Measurements from ENCODE around the gene PDXDC1.
"Not testable (repeated sequence)": the region's sequence is repeated elsewhere in the genome, so short reads cannot be mapped to it uniquely, and the experiment has no call there.

The PDXDC1 gene

DNA sequence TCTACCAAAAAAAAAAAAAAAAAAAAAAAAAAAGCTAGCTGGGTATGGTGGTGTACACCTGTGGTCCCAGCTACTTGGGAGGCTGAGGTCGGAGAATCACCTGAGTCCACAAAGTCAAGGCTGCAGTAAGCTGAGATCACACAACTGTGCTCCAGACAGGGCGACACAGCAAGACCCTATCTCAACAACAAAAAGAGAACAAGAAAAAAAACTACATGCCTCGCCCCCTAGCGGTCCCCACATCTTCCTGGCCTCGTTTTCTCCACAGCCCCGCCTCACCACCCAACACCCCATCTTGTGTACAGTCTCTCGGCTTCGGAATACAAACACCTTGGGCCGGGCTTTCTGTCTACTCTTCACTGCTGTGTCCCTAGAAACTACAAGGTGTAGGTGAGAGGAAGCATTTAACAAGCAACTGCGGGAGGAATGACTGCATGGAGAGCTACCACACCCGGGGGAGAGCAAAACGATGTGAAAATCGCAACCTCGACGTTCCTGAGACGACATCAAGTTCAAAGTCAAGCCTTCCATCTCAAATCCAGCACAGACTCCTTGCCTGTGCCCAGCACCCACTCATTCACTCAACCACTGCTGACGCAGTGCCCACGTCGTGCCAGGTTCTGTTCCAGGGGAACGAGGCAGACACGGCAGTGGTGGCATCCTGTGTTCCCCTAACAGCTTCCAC is 72.0 kb downstream of the PDXDC1 start:
- no peak for DNase-seq (ENCODE audit: low read depth)
- TF ChIP-seq, protein P1, sequence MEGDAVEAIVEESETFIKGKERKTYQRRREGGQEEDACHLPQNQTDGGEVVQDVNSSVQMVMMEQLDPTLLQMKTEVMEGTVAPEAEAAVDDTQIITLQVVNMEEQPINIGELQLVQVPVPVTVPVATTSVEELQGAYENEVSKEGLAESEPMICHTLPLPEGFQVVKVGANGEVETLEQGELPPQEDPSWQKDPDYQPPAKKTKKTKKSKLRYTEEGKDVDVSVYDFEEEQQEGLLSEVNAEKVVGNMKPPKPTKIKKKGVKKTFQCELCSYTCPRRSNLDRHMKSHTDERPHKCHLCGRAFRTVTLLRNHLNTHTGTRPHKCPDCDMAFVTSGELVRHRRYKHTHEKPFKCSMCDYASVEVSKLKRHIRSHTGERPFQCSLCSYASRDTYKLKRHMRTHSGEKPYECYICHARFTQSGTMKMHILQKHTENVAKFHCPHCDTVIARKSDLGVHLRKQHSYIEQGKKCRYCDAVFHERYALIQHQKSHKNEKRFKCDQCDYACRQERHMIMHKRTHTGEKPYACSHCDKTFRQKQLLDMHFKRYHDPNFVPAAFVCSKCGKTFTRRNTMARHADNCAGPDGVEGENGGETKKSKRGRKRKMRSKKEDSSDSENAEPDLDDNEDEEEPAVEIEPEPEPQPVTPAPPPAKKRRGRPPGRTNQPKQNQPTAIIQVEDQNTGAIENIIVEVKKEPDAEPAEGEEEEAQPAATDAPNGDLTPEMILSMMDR (IDR thresholded peaks at IDR 0.05; ENCODE audit: control insufficient read depth, extremely low read depth, insufficient read depth), result no peak

DNA sequence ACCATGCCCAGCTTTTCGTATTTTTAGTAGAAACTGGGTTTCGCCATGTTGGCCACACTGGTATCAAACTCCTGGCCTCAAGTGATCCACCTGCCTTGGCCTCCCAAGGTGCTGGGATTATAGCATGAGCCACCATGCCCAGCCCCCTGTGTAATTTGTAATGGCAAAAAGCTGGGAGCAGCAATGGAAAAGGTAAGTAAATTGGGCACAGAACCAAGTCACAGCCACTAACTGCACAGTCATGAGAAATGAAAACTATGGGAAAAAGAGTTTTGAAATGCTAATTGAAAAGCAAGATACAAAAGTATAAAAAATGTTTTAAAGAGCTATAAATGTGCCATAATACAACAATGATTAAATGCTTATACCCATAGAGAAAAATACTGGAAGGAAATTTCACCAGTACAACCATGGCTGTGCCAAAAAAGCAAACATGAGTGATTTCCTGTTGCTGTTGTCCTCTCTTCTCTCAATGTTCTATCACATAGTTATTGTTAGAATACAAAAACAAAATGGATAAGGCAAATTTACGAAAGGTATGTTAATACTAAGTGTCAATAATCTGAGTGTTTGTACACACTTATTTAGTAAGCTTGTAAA is 74.9 kb downstream of the PDXDC1 start:
- no peak overlapping the region for H3K4me3 ChIP-seq (ENCODE audit: low read depth, low read length)
- TF ChIP-seq, protein P1 (IDR thresholded peaks at IDR 0.05; ENCODE audit: control insufficient read depth, extremely low read depth, insufficient read depth), result no peak

More for the DNA sequence above, 72.0 kb downstream of the PDXDC1 start:
- H3K4me3 ChIP-seq (ENCODE audit: low read depth, low read length), result no peak overlapping the region

DNA sequence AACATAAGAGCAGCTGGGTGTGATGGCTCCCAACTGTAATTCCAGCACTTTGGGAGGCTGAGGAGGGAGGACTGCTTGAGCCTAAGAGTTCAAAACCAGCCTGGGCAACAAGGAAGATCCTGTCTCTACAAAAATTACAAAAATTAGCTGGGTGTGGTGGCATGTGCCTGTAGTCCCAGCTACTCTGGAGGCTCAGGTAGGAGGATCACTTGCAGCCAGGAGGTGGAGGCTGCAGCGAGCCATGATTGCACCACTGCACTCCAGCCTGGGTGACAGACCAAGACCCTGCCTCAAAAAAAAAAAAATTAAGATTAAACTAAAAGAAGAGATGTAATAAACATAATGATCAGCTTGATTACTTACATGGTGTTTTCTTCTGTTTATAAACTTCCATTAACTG is 75.6 kb downstream of the PDXDC1 start:
- not testable (repeated sequence) for H3K4me3 ChIP-seq (ENCODE audit: low read depth, low read length); DNase-seq (ENCODE audit: low read depth)

More for the DNA sequence above, 74.9 kb downstream of the PDXDC1 start:
- no peak for DNase-seq (ENCODE audit: low read depth)

DNA sequence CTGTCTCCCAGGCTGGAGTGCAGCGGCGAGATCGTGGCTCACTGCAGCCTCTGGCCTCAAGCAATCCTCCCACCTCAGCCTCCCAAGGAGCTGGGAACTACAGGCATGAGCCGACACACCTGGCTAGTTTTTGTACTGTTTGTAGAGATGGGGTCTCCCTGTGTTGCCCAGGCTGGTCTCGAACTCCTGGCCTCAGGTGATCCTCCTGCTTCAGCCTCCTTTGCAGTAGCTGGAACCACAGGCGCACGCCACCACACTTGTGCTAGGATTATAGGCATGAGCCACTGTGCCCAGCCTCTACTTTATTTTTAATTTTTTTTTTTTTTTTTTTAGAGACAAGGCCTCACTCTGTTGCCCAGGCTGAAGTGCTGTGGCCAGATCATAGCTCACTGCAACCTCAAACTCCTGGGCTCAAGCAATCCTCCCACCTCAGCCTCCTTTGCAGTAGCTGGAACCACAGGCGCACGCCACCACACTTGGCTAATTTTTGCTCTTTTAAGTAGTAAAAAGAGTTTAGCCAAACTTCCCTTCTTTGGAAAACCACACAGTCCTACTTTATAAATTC is 76.6 kb downstream of the PDXDC1 start:
- no peak overlapping the region for H3K4me3 ChIP-seq (ENCODE audit: low read depth, low read length)
- TF ChIP-seq, protein P1 (IDR thresholded peaks at IDR 0.05; ENCODE audit: control insufficient read depth, extremely low read depth, insufficient read depth), result no peak
- DNase-seq (ENCODE audit: low read depth), result no peak

DNA sequence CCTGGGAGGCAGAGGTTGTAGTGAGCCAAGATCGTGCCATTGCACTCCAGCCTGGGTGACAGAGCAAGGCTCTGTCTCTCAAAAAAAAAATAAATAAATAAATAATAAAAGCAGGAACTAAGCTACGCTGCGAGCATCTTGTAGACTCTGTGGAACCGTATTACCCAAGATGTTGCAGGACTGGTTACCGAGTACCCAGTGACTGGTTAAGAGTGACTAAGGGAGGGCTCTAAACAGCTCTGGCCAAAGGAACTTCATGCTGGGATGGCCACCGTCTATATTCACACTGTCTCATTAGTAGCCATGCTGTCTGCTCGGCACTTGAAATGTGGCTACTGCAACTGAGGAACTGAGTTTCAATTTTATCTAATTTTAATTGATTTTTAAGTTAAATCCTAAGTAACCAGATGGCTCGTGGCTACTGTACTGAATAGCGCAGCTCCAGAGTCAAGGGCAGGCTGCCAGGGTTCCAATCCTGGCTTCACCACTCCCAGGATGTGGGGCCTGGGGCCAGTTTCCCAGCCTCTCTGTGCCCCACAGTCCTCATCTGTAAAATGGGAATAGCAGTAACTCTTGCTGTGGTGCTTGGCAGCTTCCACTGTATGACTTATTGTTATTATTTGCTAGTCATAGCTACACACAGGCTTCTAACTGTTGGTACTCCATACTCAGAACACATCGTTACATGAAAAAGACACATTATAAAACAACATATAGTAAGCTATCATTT is 78.1 kb downstream of the PDXDC1 start:
- TF ChIP-seq, protein P1 (IDR thresholded peaks at IDR 0.05; ENCODE audit: control insufficient read depth, extremely low read depth, insufficient read depth), result no peak
- DNase-seq (ENCODE audit: low read depth), result no peak
- H3K4me3 ChIP-seq (ENCODE audit: low read depth, low read length), result no peak overlapping the region

DNA sequence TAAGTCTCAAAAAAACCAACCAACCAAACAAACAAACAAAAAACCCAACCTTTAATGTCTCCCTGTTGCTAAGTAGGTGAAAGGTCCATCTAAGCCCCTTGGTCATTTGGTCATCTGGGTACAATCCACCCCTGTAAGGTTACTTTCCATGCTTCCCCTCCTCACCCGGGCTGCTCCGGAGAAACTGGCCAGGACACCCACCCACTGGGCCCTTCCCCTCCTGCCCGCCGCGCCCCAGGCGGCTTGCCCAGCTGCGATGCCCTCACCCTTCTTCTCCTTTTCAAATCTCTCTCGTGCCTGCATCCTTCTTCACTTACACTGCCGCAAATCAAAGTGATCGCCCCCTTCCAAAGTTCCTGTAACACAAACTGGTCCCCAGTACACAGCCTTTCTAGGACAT is 79.1 kb downstream of the PDXDC1 start:
- DNase-seq (ENCODE audit: low read depth), result no peak
- no peak overlapping the region for H3K4me3 ChIP-seq (ENCODE audit: low read depth, low read length)
- TF ChIP-seq, protein P1 (IDR thresholded peaks at IDR 0.05; ENCODE audit: control insufficient read depth, extremely low read depth, insufficient read depth), result no peak
